ENCODE data around the gene BMP8B. TPM values are rescaled to one million over a fixed set of nuclear protein-coding genes. Genes with fewer than 3 reads are reported as not detected.

BMP8B gene
- total and polyA plus RNA-seq, 2 donors (not counting 1 experiment from before 2014, with no cell fraction given), result 0.01 TPM; not detected in 1

DNA sequence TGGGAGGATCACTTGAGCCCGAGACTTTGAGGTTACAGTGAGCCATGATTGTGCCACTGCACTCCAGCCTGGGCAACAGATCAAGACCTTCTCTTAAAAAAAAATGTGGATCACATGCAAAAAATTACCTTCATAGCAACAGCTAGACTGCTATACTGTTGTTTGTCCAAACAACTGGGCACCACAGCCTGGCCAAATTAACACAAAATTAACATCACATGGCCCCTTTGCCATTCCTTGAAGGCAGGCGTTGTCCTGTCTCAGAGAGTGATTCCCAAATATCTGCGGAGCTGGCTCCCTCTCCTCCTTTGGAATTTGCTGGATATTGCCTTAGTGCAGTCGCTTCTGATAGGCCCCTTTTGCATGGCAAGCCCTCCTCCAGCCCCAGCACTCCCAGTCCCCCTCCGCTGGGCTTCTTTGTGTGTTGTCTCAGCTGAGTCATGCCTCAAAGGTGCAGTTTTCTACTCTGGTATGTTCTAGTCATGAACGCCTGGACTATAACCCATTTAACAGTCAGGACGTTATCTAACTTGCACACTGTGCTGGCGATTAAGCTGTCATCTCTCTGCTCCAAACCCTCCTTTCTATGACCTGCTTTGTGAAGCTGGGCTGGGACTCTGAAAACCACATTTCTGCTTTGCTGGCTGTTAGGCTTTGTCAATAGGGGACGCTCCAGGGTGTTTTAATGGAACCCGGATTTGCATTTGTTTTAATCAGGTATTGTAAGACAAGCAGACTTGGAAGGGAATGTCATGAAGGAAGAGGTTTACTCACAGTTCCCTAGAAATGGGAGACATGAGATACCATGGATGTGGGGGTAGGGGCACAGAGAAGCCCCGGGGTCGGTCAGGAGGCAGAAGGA is 77.3 kb downstream of the BMP8B start:
- Histone ChIP-seq H3K9ac (ENCODE audit: insufficient read depth, low read length) (no peak overlapping the region), H3K36me3 (ENCODE audit: control insufficient read depth, insufficient read depth, low read length) (no peaks in the 10 kb centered on the region), H3K4me3 (replicated peaks in 1 of 4; ENCODE audit: control extremely low read depth in 1 of 4, insufficient read depth in 1 of 4, low read depth in 3 of 4, low read length in 4 of 4) (no peak overlapping the region), H3K4me2 (ENCODE audit: extremely low read depth, insufficient read depth, low read length) (no peak overlapping the region), H3K4me1 (ENCODE audit: control insufficient read depth, extremely low read depth, insufficient read depth, low read length) (no peaks in the 10 kb centered on the region), H3K9me3 (ENCODE audit: control insufficient read depth, insufficient read depth, low read depth, low read length) (no peaks in the 10 kb centered on the region), H3K27ac (ENCODE audit: insufficient read depth, low read length) (no peak overlapping the region), H2AFZ (ENCODE audit: low read length) (no peak overlapping the region), H3K27me3 (ENCODE audit: control insufficient read depth, insufficient read depth, low read length) (peaks cover 22% of the 10 kb centered on the region), H3K79me2 (ENCODE audit: control insufficient read depth, insufficient read depth, low read length) (no peaks in the 10 kb centered on the region), H4K20me1 (ENCODE audit: control insufficient read depth, extremely low read depth, insufficient read depth, low read length) (no peaks in the 10 kb centered on the region)
- TF ChIP-seq EZH2 (IDR thresholded peaks at IDR 0.05; ENCODE audit: low read length, missing control alignments), result no peak
- peak in 1 of 2 donors; percentile 55 for DNase-seq (ENCODE audit: low read depth in 2 of 2)

DNA sequence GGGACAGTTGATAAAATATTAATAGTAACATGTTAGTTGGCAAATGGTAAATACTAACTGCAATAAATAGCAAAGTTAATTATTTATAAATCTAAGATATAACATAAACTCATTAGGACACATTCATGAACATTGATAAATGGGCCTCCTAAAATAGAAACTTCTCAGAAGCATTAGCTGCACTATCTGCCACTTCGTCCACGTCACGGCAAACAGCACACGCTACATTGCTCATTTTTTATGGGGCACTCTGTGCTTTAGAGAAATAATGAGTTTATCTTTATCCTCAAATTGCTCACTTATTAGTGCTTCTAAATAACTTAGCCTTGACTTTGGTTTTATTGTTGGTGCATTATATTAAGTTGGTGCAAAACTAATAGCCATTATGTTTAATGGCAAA is 81.2 kb downstream of the BMP8B start:
- Histone ChIP-seq H3K9me3 (ENCODE audit: control insufficient read depth, insufficient read depth, low read depth, low read length) (no peaks in the 10 kb centered on the region), H3K4me2 (ENCODE audit: extremely low read depth, insufficient read depth, low read length) (no peak overlapping the region), H3K36me3 (ENCODE audit: control insufficient read depth, insufficient read depth, low read length) (no peaks in the 10 kb centered on the region), H3K27ac (ENCODE audit: insufficient read depth, low read length) (no peak overlapping the region), H3K9ac (ENCODE audit: insufficient read depth, low read length) (no peak overlapping the region), H3K4me1 (ENCODE audit: control insufficient read depth, extremely low read depth, insufficient read depth, low read length) (no peaks in the 10 kb centered on the region), H4K20me1 (ENCODE audit: control insufficient read depth, extremely low read depth, insufficient read depth, low read length) (no peaks in the 10 kb centered on the region), H3K27me3 (ENCODE audit: control insufficient read depth, insufficient read depth, low read length) (peaks cover 19% of the 10 kb centered on the region), H2AFZ (ENCODE audit: low read length) (no peak overlapping the region), H3K4me3 (replicated peaks in 1 of 4; ENCODE audit: control extremely low read depth in 1 of 4, insufficient read depth in 1 of 4, low read depth in 3 of 4, low read length in 4 of 4) (no peak overlapping the region), H3K79me2 (ENCODE audit: control insufficient read depth, insufficient read depth, low read length) (no peaks in the 10 kb centered on the region)
- DNase-seq (ENCODE audit: low read depth in 2 of 2), result no peak
- no peak for TF ChIP-seq EZH2 (IDR thresholded peaks at IDR 0.05; ENCODE audit: low read length, missing control alignments)
- TF ChIP-seq, protein P1, sequence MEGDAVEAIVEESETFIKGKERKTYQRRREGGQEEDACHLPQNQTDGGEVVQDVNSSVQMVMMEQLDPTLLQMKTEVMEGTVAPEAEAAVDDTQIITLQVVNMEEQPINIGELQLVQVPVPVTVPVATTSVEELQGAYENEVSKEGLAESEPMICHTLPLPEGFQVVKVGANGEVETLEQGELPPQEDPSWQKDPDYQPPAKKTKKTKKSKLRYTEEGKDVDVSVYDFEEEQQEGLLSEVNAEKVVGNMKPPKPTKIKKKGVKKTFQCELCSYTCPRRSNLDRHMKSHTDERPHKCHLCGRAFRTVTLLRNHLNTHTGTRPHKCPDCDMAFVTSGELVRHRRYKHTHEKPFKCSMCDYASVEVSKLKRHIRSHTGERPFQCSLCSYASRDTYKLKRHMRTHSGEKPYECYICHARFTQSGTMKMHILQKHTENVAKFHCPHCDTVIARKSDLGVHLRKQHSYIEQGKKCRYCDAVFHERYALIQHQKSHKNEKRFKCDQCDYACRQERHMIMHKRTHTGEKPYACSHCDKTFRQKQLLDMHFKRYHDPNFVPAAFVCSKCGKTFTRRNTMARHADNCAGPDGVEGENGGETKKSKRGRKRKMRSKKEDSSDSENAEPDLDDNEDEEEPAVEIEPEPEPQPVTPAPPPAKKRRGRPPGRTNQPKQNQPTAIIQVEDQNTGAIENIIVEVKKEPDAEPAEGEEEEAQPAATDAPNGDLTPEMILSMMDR (conservative IDR thresholded peaks at IDR 0.05 in 1 of 2, IDR thresholded peaks at IDR 0.05 in 1 of 2; ENCODE audit: low read depth in 1 of 2, low read length in 2 of 2), result no peak

Other genes with a start within 250 kb of the BMP8B start
- 229 and 276 TPM in 2 replicates for gene PABPC4, start 212.1 kb downstream of the BMP8B start, total RNA-seq
- 102 and 141 TPM in 2 replicates for gene PABPC4, start 212.1 kb downstream of the BMP8B start, polyA plus RNA-seq
- gene HEYL, start 149.2 kb downstream of the BMP8B start, total RNA-seq, result under 0.01 TPM in 1 of 2 replicates, not detected in the other
- 0.02 and 1.3 TPM in 2 replicates for gene HEYL, start 149.2 kb downstream of the BMP8B start, polyA plus RNA-seq
- gene NT5C1A, start 116.8 kb downstream of the BMP8B start, total RNA-seq, result not detected in 2 replicates
- not detected in 2 replicates for gene NT5C1A, start 116.8 kb downstream of the BMP8B start, polyA plus RNA-seq
- gene HPCAL4, start 97.4 kb downstream of the BMP8B start, total RNA-seq, result not detected in 2 replicates
- gene HPCAL4, start 97.4 kb downstream of the BMP8B start, polyA plus RNA-seq, result not detected in 2 replicates
- 32.9 and 38.8 TPM in 2 replicates for gene PPIE, start 50.0 kb downstream of the BMP8B start, total RNA-seq
- gene PPIE, start 50.0 kb downstream of the BMP8B start, polyA plus RNA-seq, result 58.8 and 59.5 TPM in 2 replicates
- gene OXCT2, start 17.5 kb downstream of the BMP8B start, total RNA-seq, result 5.4 and 6.4 TPM in 2 replicates
- 0.62 and 1.0 TPM in 2 replicates for gene OXCT2, start 17.5 kb downstream of the BMP8B start, polyA plus RNA-seq
- gene TRIT1, start 94.6 kb upstream of the BMP8B start, total RNA-seq, result 19.5 and 20.3 TPM in 2 replicates
- 9.7 and 17.2 TPM in 2 replicates for gene TRIT1, start 94.6 kb upstream of the BMP8B start, polyA plus RNA-seq
- under 0.01 and 0.26 TPM in 2 replicates for gene MYCL, start 113.1 kb upstream of the BMP8B start, total RNA-seq
- gene MYCL, start 113.1 kb upstream of the BMP8B start, polyA plus RNA-seq, result 0.09 and 0.11 TPM in 2 replicates
- 1.0 and 1.2 TPM in 2 replicates for gene MFSD2A, start 166.3 kb upstream of the BMP8B start, total RNA-seq
- gene MFSD2A, start 166.3 kb upstream of the BMP8B start, polyA plus RNA-seq, result 0.90 and 4.5 TPM in 2 replicates

Measured in fibroblast of lung (primary cell).